ENCODE data around the gene MBTD1.

DNA sequence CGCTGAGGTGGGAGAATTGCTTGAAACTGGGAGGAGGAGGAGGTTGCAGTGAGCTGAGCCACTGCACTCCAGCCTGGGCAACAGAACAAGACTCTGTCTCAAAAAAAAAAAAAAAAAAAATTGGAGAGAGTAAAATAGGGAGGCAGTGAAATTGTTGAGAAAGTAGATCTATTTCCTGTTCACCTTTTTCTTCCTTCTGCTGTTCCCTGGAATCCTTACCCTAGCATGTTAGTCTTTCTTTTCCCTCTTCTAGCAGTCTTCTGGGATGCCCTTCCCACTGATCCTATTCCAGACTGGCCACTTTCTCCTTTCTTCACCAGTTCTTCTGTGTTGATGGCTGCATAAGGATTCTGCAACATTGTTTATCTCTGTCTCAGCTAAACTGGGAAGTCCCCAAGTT is 90.5 kb downstream of the MBTD1 start:
- TF ChIP-seq, protein P1, sequence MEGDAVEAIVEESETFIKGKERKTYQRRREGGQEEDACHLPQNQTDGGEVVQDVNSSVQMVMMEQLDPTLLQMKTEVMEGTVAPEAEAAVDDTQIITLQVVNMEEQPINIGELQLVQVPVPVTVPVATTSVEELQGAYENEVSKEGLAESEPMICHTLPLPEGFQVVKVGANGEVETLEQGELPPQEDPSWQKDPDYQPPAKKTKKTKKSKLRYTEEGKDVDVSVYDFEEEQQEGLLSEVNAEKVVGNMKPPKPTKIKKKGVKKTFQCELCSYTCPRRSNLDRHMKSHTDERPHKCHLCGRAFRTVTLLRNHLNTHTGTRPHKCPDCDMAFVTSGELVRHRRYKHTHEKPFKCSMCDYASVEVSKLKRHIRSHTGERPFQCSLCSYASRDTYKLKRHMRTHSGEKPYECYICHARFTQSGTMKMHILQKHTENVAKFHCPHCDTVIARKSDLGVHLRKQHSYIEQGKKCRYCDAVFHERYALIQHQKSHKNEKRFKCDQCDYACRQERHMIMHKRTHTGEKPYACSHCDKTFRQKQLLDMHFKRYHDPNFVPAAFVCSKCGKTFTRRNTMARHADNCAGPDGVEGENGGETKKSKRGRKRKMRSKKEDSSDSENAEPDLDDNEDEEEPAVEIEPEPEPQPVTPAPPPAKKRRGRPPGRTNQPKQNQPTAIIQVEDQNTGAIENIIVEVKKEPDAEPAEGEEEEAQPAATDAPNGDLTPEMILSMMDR (IDR thresholded peaks at IDR 0.05) = no peak
- TF ChIP-seq POLR2A (IDR thresholded peaks at IDR 0.05) = no peak
